ELF-1 (cell line): ENCODE measurements around the gene MAVS.

Experiments used
- DNase-seq: peaks from one replicate; pipeline ENCODE4 v3.0.0-alpha.2; 2016; ENCODE audit warnings: low read depth, low spot score

The MAVS gene

DNA sequence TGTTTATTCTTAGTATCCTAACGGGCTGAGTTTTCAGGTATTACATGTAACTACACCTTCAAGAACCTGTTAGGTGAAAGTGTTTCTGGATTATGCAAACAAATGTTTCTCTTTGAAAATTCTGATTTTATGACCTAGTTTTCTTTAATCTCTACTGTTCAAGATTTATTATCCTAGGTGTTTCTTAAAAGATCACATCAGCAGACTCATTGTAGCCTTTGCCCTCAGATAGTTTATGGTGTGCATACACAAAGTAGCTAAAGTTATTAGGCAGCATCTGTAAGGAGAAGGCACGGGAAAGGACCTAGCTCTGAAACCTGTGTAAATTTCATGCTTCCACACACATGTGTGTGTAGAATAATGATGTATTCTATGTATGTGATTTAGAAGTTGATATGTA is 64.2 kb downstream of the MAVS start:
- no peak for DNase-seq

DNA sequence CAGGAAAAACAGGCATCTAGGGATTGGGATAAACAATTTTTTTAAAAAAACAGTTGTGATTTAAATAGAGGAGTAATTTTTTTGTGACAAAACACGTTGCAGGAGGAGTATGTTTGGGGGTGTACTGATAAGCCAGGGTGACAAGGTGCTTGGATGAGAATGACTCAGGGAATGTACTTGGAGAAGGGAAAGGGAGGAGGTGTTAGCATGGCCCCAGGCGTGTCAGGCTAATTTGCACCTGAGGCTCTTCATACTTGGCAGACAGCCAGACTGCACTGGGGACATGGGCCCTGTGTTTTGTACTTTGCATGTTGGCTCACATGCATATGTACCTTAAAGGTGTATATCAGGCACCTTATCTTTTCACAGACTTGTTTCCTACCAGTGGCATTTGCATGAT is 65.3 kb downstream of the MAVS start:
- DNase-seq: no peak

GRCh38 chr20:3914446-3914845 is 67.8 kb downstream of the MAVS start:
- DNase-seq: no peak

GRCh38 chr20:3915691-3916090 is 69.1 kb downstream of the MAVS start:
- no peak for DNase-seq

DNA sequence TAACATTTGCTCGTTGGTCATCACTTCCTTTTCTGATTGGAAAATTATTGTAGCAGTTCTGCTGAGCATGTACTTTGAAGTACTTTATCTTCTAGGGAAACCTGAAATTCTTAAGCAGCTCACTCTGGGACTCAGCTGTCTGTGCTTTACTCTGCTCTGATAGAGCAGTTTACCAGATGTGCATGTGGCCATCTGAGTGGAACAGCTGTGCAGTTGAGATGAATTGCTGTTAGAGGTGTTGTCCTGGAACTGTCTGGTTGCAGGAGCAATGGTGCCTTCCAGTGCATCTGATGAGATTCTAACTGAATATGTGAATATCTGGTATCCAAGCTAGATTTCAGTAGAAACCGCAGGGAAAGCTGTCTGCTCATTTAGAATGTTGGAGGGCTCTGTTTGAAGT is 69.7 kb downstream of the MAVS start:
- no peak for DNase-seq

- DNase-seq: no peak
These were observed 72.7 kb downstream of the MAVS start for GRCh38 chr20:3919352-3919751.

DNA sequence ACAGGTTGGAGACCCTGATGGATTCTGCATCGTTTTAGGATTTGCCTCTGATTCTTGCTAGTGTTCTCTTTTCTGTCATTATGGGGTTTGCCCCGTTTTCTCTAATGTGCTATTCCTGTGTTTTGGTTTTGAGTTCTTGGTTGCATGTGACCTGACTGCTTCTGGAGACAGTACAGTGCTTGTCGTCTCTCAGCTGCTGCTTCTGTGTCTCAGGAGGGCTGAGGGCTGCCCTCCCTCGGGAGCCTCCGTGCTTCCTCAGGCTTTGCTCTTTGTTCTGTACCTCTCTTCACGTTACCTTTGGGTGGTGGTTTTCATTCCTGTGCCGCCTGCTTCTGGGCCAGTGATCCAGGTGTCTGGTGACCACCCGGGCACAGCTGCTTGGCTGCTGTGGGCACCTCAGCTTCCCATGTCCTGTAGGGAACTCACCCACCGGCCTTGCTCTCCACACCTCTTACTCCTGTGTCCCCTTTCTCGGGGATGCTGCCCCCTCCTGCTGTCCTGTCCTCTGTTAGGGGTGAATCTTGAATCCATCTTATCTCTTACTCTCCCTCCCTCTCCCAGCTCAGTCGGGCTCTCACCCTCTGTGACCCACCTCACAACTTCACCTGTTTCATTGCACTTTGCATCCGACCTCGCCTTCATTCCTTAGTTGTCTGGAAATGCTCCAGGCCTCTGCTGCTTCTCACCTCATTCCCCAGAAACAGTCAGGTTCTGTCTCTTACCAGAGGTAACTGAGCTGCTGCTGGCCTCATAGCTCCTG is 75.8 kb downstream of the MAVS start:
- DNase-seq: peak; percentile 31

- no peak for DNase-seq
These were observed 76.3 kb downstream of the MAVS start for GRCh38 chr20:3922983-3923339.

DNA sequence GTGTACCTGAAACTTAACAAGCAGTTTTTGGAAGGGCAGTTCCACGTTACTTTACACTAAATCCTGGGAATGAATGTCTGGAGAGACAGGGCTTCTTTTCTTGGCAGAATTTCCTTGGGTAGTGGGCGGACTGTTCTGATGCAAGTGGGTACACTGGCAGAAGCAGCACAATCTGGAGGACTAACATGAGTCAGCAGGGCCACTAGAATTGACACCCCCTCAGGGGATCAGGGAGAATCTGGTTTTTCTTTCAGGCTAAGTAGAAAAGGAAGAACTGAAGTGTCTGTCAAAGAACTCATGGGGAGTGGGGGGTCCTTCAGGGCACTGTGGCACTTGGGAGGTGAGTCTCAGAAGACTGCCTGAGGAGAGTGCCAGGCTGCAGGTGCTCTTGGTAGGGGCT is 77.2 kb downstream of the MAVS start:
- DNase-seq: peak; percentile 21

GRCh38 chr20:3924304-3925112 is 77.9 kb downstream of the MAVS start:
- no peak for DNase-seq

DNA sequence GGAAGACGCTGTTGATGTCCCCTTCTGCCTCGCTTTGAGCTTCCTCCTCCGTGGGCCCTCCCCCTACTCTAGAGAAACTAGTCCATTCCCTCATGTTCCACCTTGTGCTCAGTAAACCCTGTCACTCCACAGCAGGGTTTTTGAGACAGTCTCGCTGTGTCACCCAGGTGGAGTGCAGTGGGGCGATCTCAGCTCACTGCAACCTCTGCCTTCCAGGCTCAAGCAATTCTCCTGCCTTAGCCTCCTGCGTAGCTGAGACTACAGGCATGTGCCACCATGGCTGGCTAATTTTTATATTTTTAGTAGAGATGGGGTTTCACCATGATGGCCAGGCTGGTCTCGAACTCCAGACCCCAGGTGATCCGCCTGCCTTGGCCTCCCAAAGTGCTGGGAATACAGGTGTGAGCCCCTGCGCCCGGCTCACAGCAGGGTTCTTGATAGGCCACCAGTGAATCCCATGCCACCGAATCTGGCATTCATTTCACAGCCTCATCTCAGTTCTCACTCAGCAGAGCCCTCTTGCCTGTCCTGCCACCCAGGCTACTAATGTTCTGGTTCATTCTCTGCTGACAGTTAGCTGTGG is 78.6 kb downstream of the MAVS start:
- no peak for DNase-seq
